RWPE1 (cell line): Measurements from ENCODE around the gene TPSD1.

Source experiments
- CTCF ChIA-PET: fragments of 350-600 bp; sonication (Branson Sonifier 250); formaldehyde crosslinking; extraction: SDS; loops from one replicate; lab custom pipeline; 2021; lab: Yijun Ruan, JAX
- POLR2A ChIA-PET: fragments of 400-600 bp; formaldehyde crosslinking; extraction: SDS; loops from one replicate; lab custom pipeline; 2020; ENCODE audit warnings: antibody characterized with exemption; ENCODE audit not compliant: low non-redundant PET; lab: Yijun Ruan, JAX
- DNase-seq: peaks from one replicate; pipeline ENCODE4 v3.0.0; 2012; ENCODE audit warnings: low spot score
- H3K27ac ChIP-seq: fragments of 450-650 bp; 2 replicates; pipeline ENCODE4 v1.5.1; 2017
- CTCF ChIP-seq: fragments of 450-650 bp; conservative IDR thresholded peaks from 2 replicates; pipeline ENCODE4 v1.5.1; 2017; ENCODE audit warnings: low read depth, mild to moderate bottlenecking

The TPSD1 gene

GRCh38 chr16:1216296-1216619, 39.6 kb upstream of the TPSD1 start:
- POLR2A ChIA-PET = no interaction called here
- H3K27ac ChIP-seq = no peak overlapping the region
- DNase-seq = no peak
- CTCF ChIA-PET = no interaction called here
- no peak for TF ChIP-seq CTCF

GRCh38 chr16:1216681-1217400, 39.0 kb upstream of the TPSD1 start:
- CTCF ChIA-PET = no interaction called here
- POLR2A ChIA-PET = no interaction called here
- DNase-seq = no peak
- TF ChIP-seq CTCF = no peak
- no peak overlapping the region for H3K27ac ChIP-seq

GRCh38 chr16:1217526-1217925, 38.3 kb upstream of the TPSD1 start:
- ChIA-PET CTCF (no interaction called here), POLR2A (no interaction called here)
- no peak for DNase-seq
- no peak for TF ChIP-seq CTCF
- H3K27ac ChIP-seq = no peak overlapping the region

GRCh38 chr16:1218061-1218929, 37.6 kb upstream of the TPSD1 start:
- no peak for TF ChIP-seq CTCF
- CTCF ChIA-PET = interaction anchor here (0.6 kb wide), 1 partner anchor 145 kb away, joined by 4 read pairs; no protein-coding TSS in a partner anchor
- no peak overlapping the region for H3K27ac ChIP-seq
- POLR2A ChIA-PET = no interaction called here
- no peak for DNase-seq

GRCh38 chr16:1218930-1219611, 36.8 kb upstream of the TPSD1 start:
- POLR2A ChIA-PET = no interaction called here
- TF ChIP-seq CTCF = no peak
- no peak overlapping the region for H3K27ac ChIP-seq
- DNase-seq = no peak
- CTCF ChIA-PET = interaction anchor here (0.7 kb wide), 1 partner anchor 25 kb away, joined by 3 read pairs; no protein-coding TSS in a partner anchor

GRCh38 chr16:1220098-1220728, 35.7 kb upstream of the TPSD1 start:
- POLR2A ChIA-PET = no interaction called here
- no peak overlapping the region for H3K27ac ChIP-seq
- no peak for DNase-seq
- CTCF ChIA-PET = no interaction called here
- no peak for TF ChIP-seq CTCF
